Loucy (cell line): ENCODE data around the gene MMAB.

Source experiments
- H2AFZ ChIP-seq: fragments of 200-600 bp; sonication (generic); 2 replicates; pipeline ENCODE4 v1.6.0; 2016; ENCODE audit warnings: antibody characterized with exemption, mild to moderate bottlenecking, low read length, moderate library complexity
- H3F3A ChIP-seq: fragments of 200-600 bp; 2 replicates; pipeline ENCODE4 v1.6.0; 2016; ENCODE audit warnings: antibody characterized with exemption, low read depth, mild to moderate bottlenecking
- H3K27me3 ChIP-seq: fragments of 200-600 bp; sonication (generic); 2 replicates; pipeline ENCODE4 v1.6.1; 2014; ENCODE audit warnings: low read length, mild to moderate bottlenecking; ENCODE audit not compliant: insufficient read depth, poor library complexity, severe bottlenecking
- H3K36me3 ChIP-seq: fragments of 200-600 bp; sonication (generic); 2 replicates; pipeline ENCODE4 v1.6.1; 2016; ENCODE audit warnings: low read length; ENCODE audit not compliant: insufficient read depth
- H3K4me1 ChIP-seq: fragments of 200-600 bp; sonication (generic); 2 replicates; pipeline ENCODE4 v1.5.1; 2014; ENCODE audit warnings: low read length, mild to moderate bottlenecking; ENCODE audit not compliant: insufficient read depth, poor library complexity, severe bottlenecking
- H3K4me2 ChIP-seq: fragments of 200-600 bp; sonication (generic); 2 replicates; pipeline ENCODE4 v1.6.0; 2014; ENCODE audit warnings: antibody characterized with exemption, low read length, low read depth, mild to moderate bottlenecking; ENCODE audit not compliant: poor library complexity, severe bottlenecking
- H3K4me3 ChIP-seq: fragments of 200-600 bp; sonication (generic); 2 replicates; pipeline ENCODE4 v1.5.1; 2014; ENCODE audit warnings: low read length, mild to moderate bottlenecking, mixed read lengths; ENCODE audit not compliant: poor library complexity, severe bottlenecking
- H3K79me2 ChIP-seq: fragments of 200-600 bp; sonication (generic); 2 replicates; pipeline ENCODE4 v1.6.1; 2014; ENCODE audit warnings: low read length; ENCODE audit not compliant: insufficient read depth
- H3K9ac ChIP-seq: fragments of 200-600 bp; sonication (generic); 2 replicates; pipeline ENCODE4 v1.6.0; 2014; ENCODE audit warnings: mild to moderate bottlenecking, low read depth, low read length, moderate library complexity; ENCODE audit not compliant: poor library complexity, severe bottlenecking
- H3K9me2 ChIP-seq: fragments of 200-600 bp; sonication (generic); replicated peaks from 2 replicates; pipeline ENCODE4 v1.6.1; 2016; ENCODE audit warnings: low read depth, low read length, mixed read lengths
- H3K9me3 ChIP-seq: fragments of 200-600 bp; sonication (generic); 2 replicates; pipeline ENCODE4 v1.6.1; 2014; ENCODE audit warnings: mild to moderate bottlenecking, antibody characterized with exemption, low read length, low read depth; ENCODE audit not compliant: insufficient read depth
- H4K20me1 ChIP-seq: fragments of 200-600 bp; sonication (generic); 2 replicates; pipeline ENCODE4 v1.6.0; 2014; ENCODE audit warnings: antibody characterized with exemption, low read length, mild to moderate bottlenecking; ENCODE audit not compliant: insufficient read depth, poor library complexity, severe bottlenecking
- CTCF ChIP-seq: fragments of 200-600 bp; sonication (generic); conservative IDR thresholded peaks from 2 replicates; pipeline ENCODE4 v1.5.1; 2014; ENCODE audit warnings: mild to moderate bottlenecking, antibody characterized with exemption, low read length
- EZH2phosphoT487 ChIP-seq: fragments of 200-600 bp; IDR thresholded peaks from 2 replicates; pipeline ENCODE4 v1.6.1; 2018; ENCODE audit warnings: antibody characterized with exemption, mild to moderate bottlenecking, moderate library complexity, borderline replicate concordance

The MMAB gene

DNA sequence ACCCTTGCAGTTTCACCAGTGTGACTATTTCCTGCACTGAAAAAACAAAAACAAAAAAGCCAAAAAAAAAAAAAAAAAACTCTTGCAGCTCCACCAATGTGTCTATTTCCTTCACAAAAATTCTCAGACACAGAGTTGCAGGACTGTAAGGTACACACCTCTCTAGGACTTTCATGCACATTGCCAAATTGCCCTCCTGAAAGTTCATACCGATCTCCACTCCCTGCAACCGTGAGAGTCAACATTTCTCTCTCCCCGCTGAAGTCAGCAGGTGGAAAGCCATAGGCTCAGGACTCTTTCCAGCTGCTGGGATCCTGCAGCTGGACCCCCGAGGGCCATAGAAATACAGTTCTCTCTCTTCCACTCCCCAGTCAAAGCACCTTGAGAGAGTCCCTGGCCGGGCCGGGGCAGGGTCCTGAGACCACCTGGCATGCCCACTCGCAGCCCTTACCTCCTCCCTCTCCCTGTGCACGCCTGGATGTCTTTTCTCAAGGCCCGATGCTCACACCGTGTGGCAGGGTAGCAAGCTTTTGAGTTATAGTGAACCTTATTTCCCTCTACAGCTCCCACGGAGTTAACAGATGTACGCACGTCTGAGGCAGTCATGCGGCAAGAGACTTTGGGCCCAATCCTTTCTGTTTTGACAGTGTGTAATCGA is 23.6 kb downstream of the MMAB start:
- H3K9me3 ChIP-seq: no peaks in the 10 kb centered on the region
- peaks cover 11% of the 10 kb centered on the region for H3K4me1 ChIP-seq
- H3K27me3 ChIP-seq: no peaks in the 10 kb centered on the region
- H3K36me3 ChIP-seq: no peaks in the 10 kb centered on the region
- no peaks in the 10 kb centered on the region for H3K9me2 ChIP-seq
- no peaks in the 10 kb centered on the region for H3F3A ChIP-seq
- H4K20me1 ChIP-seq: no peaks in the 10 kb centered on the region
- no peak overlapping the region for H3K4me3 ChIP-seq
- no peak overlapping the region for H3K4me2 ChIP-seq
- TF ChIP-seq CTCF: no peak
- TF ChIP-seq EZH2phosphoT487: no peak
- no peak overlapping the region for H2AFZ ChIP-seq
- no peaks in the 10 kb centered on the region for H3K79me2 ChIP-seq
- H3K9ac ChIP-seq: no peak overlapping the region

- H3K4me1 ChIP-seq: peaks cover 15% of the 10 kb centered on the region
- no peak overlapping the region for H3K4me3 ChIP-seq
- no peak for TF ChIP-seq EZH2phosphoT487
- no peak for TF ChIP-seq CTCF
- no peaks in the 10 kb centered on the region for H3K36me3 ChIP-seq
- H4K20me1 ChIP-seq: no peaks in the 10 kb centered on the region
- H3K9me3 ChIP-seq: no peaks in the 10 kb centered on the region
- H3F3A ChIP-seq: no peaks in the 10 kb centered on the region
- no peaks in the 10 kb centered on the region for H3K9me2 ChIP-seq
- no peak overlapping the region for H3K9ac ChIP-seq
- H3K4me2 ChIP-seq: no peak overlapping the region
- H3K27me3 ChIP-seq: no peaks in the 10 kb centered on the region
- H2AFZ ChIP-seq: no peak overlapping the region
- H3K79me2 ChIP-seq: no peaks in the 10 kb centered on the region
These were observed 25.0 kb downstream of the MMAB start for GRCh38 chr12:109548258-109548657.

DNA sequence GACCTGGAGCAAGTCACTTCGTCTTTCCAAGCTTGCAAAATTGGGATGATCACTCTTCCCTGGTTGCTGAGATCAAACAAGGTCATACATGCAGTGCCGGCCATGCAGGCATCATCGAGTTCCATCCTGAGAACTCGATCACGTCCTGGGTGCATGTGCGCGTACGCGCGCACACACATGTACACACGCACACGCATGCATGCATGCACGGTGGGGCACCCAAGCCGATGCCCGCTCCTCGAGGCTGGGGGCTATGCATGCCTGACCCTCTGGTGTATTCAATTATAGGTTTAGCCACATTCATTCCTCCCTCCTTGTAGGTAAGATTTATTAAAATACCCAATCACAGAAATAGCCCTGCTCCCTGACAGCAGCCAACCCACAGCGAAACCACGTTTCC is 26.0 kb downstream of the MMAB start:
- H3K4me3 ChIP-seq: no peak overlapping the region
- no peaks in the 10 kb centered on the region for H3K9me2 ChIP-seq
- no peaks in the 10 kb centered on the region for H3K79me2 ChIP-seq
- peaks cover 15% of the 10 kb centered on the region for H3K4me1 ChIP-seq
- TF ChIP-seq CTCF (no peak), EZH2phosphoT487 (no peak)
- no peak overlapping the region for H3K9ac ChIP-seq
- no peaks in the 10 kb centered on the region for H3K9me3 ChIP-seq
- H3K36me3 ChIP-seq: no peaks in the 10 kb centered on the region
- H3K4me2 ChIP-seq: no peak overlapping the region
- no peaks in the 10 kb centered on the region for H3F3A ChIP-seq
- no peaks in the 10 kb centered on the region for H4K20me1 ChIP-seq
- H2AFZ ChIP-seq: no peak overlapping the region
- H3K27me3 ChIP-seq: no peaks in the 10 kb centered on the region
